Urinary bladder (tissue), 4 donors: ENCODE measurements around the gene CRY2. TPM values are rescaled to one million over a fixed set of nuclear protein-coding genes. Genes with fewer than 3 reads are reported as not detected.

Source experiments
- DNase-seq: peaks from one replicate; pipeline ENCODE4 v3.0.0-alpha.2; 2015; ENCODE audit errors: extremely low spot score
- H3K27ac ChIP-seq: one replicate; pipeline ENCODE4 v1.5.1; 2013; ENCODE audit warnings: low read depth, mild to moderate bottlenecking, moderate library complexity
- H3K36me3 ChIP-seq: one replicate; pipeline ENCODE4 v1.6.1; 2013; ENCODE audit warnings: mild to moderate bottlenecking, moderate library complexity; ENCODE audit not compliant: insufficient read depth
- H3K4me1 ChIP-seq: one replicate; pipeline ENCODE4 v1.6.1; 2013; ENCODE audit warnings: mild to moderate bottlenecking, moderate library complexity; ENCODE audit not compliant: insufficient read depth
- H3K4me3 ChIP-seq: one replicate; pipeline ENCODE4 v1.5.1; 2013; ENCODE audit warnings: low read depth, low read length
- WGBS: extraction: QIAGEN DNeasy Blood & Tissue Kit; methylation state at CpG from one replicate; pipeline ENCODE4 v1.1.7; 2013; 5-methylcytosine and 5-hydroxymethylcytosine counted together
- polyA plus RNA-seq: library from polyadenylated mRNA; stranded (reverse); fragments of 200-250 nt; gene quantifications from one replicate; pipeline ENCODE4 v1.2.3, GENCODE V29; 2013
- total RNA-seq: library from RNA; depleted of rRNA; stranded (reverse); fragments of >200 nt; gene quantifications from one replicate; pipeline ENCODE4 v1.2.3, GENCODE V29; 2014
- donor health status: healthy with polysubstance abuse.
- donor health status: healthy.

Gene CRY2
- total and polyA plus RNA-seq, 2 donors, result 31.0 to 32.4 TPM

DNA sequence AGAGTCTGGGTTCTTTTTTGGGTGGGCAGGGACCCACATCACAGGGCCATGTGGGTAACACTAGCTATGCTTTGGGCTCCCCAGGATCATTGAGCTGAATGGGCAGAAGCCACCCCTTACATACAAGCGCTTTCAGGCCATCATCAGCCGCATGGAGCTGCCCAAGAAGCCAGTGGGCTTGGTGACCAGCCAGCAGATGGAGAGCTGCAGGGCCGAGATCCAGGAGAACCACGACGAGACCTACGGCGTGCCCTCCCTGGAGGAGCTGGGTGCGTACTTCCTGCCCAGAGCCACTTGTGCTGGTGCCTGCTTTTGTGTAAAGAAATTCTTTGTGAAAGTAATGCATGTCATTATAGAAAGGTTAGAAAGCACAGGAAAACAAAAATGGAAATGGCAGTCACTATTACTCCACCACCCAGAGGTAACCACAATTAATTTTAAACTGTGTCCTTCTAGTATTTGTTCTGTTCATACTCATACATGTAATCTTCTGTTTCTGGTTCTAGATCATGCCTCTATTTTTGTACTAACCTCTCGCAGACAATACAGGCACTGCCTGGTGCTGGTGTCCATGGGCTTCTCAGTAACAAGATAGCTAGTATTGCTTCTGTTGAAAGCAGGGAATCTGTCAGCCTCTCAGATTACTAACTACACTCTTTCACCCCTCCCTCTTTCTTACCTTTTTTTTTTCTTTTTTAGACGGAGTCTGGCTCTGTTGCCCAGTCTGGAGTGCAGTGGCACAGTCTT lies 13.7 kb downstream of the CRY2 start:
- Histone ChIP-seq H3K4me1 (no peaks in the 10 kb centered on the region), H3K27ac (no peak overlapping the region), H3K4me3 (no peak overlapping the region), H3K36me3 (peaks cover 5% of the 10 kb centered on the region)
- WGBS, result 69% methylated on average over 10 of the region's 10 CpGs
- no peak for DNase-seq

DNA sequence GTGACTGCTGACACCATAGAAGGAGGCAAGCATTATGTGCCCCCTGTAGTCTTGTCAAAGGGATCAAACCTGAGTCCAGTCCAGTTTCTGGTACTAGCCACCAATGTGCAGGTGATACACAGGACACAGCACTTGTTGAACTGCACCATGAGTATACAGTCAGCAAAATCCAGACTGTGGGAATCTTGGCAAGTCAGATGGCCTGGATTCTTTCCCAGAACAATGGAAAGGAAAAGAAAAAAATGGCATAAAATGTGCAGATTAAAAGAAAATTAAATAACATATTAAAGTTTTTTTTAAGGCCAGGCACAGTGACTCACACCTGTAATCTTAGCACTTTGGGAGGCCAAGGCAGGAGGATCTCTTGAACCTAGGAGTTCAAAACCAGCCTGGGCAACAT lies 16.8 kb downstream of the CRY2 start:
- no peak for DNase-seq
- no peaks in the 10 kb centered on the region for H3K4me1 ChIP-seq
- H3K4me3 ChIP-seq, result no peak overlapping the region
- H3K27ac ChIP-seq, result no peak overlapping the region
- H3K36me3 ChIP-seq, result peaks cover 8% of the 10 kb centered on the region

DNA sequence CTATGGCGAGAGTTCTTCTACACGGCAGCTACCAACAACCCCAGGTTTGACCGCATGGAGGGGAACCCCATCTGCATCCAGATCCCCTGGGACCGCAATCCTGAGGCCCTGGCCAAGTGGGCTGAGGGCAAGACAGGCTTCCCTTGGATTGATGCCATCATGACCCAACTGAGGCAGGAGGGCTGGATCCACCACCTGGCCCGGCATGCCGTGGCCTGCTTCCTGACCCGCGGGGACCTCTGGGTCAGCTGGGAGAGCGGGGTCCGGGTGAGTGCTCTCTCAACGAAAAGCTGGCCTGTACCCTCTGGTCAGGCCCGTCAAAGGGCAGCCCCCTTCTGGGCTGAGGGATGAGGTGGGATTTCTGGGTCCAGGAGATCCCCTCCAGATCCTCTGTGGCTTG lies 22.3 kb downstream of the CRY2 start:
- Histone ChIP-seq H3K4me1 (no peaks in the 10 kb centered on the region), H3K4me3 (no peak overlapping the region), H3K27ac (no peak overlapping the region), H3K36me3 (peaks cover 22% of the 10 kb centered on the region)
- no peak for DNase-seq
- 91% methylated on average over 12 of the region's 12 CpGs for WGBS

GRCh38 chr11:45870706-45871105 lies 23.4 kb downstream of the CRY2 start:
- H3K4me1 ChIP-seq, result no peaks in the 10 kb centered on the region
- no peak overlapping the region for H3K4me3 ChIP-seq
- peaks cover 27% of the 10 kb centered on the region for H3K36me3 ChIP-seq
- no peak overlapping the region for H3K27ac ChIP-seq
- DNase-seq, result no peak
- 89% methylated on average over 4 of the region's 4 CpGs for WGBS

DNA sequence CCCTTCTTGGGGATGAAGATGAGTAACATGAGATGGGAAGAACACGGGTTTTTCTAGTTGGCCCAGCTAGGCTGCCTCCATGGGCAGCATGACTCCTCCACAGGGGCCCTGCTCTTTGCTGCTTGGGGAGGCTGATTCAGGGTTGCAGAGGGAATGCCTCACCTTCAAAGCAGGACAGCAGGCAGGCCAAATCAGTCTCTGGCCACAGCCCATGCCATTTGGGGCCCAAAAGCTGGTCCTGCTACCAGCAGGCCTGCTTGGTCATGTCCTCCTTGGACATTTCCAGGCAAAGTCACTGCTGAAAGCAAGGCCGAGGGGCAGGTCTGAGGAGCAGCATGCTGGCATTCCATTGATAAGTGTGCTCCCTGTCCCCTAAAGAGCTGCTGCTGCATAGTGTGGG lies 24.4 kb downstream of the CRY2 start:
- no peak overlapping the region for H3K4me3 ChIP-seq
- peaks cover 27% of the 10 kb centered on the region for H3K36me3 ChIP-seq
- 97% methylated on average over 2 of the region's 2 CpGs for WGBS
- no peak for DNase-seq
- no peaks in the 10 kb centered on the region for H3K4me1 ChIP-seq
- no peak overlapping the region for H3K27ac ChIP-seq

DNA sequence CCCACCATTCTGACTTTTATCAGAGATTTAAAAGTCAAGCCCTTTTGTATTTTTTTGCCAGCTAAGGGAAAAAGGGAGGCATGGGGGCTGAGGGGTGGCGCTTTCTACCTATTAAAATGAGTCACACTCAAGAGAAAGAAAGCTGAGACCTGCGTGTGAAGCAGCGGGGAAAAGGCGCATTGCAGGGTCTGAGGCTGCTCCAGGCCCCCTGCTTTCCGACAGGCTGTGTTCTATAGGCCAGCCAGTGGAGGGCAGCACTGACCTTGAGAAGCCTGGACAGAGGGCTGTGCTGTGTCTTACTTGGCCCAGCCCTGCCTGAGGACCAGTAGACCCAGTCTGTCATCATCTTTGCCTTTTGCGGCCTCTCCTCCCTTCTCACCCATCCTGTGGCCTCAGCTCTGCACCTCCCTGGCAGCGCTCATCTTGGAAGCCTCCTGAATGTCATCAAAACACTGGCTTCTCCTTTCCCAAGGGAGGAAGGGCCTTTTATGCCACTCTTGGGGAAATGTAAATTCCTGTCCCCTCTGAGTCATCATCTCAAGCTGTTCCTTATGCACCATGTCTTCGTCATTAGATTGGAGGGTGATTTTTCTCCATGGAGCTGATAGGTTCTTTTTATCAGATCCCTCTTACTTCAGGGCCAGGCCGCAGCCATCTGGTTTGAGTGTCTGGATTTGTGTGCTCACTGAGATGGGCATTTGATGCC lies 25.5 kb downstream of the CRY2 start:
- Histone ChIP-seq H3K4me3 (no peak overlapping the region), H3K4me1 (no peaks in the 10 kb centered on the region), H3K36me3 (peaks cover 27% of the 10 kb centered on the region), H3K27ac (no peak overlapping the region)
- WGBS, result 64% methylated on average over 9 of the region's 9 CpGs
- DNase-seq, result no peak

- no peak overlapping the region for H3K4me3 ChIP-seq
- no peak for DNase-seq
- peaks cover 15% of the 10 kb centered on the region for H3K36me3 ChIP-seq
- WGBS, result 66% methylated on average over 6 of the region's 6 CpGs
- no peaks in the 10 kb centered on the region for H3K4me1 ChIP-seq
- H3K27ac ChIP-seq, result no peak overlapping the region
Observed at GRCh38 chr11:45876401-45876800, 29.1 kb downstream of the CRY2 start.

DNA sequence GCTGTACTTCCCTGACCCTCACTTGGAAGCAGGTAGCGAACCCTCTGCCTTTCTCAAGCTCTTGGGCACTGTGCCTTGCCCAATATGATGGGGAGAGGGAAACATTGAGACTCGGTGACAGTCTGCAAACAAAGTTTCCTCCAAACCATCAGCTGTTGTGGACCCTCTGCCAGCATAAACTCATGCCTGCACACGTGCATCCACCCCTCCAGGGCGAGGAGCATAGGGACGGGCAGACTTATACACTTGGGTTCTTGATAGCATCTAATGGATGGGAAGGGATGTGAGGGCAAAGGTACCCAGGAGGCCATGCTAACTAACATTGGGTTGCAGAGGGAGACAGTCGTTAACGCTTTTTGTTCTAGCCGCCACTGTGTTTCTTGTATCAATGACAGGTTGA lies 29.9 kb downstream of the CRY2 start:
- Histone ChIP-seq H3K4me3 (no peak overlapping the region), H3K36me3 (peaks cover 7% of the 10 kb centered on the region), H3K4me1 (no peaks in the 10 kb centered on the region), H3K27ac (no peak overlapping the region)
- DNase-seq, result no peak
- WGBS, result 86% methylated on average over 8 of the region's 8 CpGs

- DNase-seq, result no peak
- WGBS, result 88% methylated on average over 3 of the region's 3 CpGs
- Histone ChIP-seq H3K36me3 (peaks cover 7% of the 10 kb centered on the region), H3K4me3 (no peak overlapping the region), H3K4me1 (no peaks in the 10 kb centered on the region), H3K27ac (no peak overlapping the region)
Observed at GRCh38 chr11:45877845-45878244, 30.6 kb downstream of the CRY2 start.

DNA sequence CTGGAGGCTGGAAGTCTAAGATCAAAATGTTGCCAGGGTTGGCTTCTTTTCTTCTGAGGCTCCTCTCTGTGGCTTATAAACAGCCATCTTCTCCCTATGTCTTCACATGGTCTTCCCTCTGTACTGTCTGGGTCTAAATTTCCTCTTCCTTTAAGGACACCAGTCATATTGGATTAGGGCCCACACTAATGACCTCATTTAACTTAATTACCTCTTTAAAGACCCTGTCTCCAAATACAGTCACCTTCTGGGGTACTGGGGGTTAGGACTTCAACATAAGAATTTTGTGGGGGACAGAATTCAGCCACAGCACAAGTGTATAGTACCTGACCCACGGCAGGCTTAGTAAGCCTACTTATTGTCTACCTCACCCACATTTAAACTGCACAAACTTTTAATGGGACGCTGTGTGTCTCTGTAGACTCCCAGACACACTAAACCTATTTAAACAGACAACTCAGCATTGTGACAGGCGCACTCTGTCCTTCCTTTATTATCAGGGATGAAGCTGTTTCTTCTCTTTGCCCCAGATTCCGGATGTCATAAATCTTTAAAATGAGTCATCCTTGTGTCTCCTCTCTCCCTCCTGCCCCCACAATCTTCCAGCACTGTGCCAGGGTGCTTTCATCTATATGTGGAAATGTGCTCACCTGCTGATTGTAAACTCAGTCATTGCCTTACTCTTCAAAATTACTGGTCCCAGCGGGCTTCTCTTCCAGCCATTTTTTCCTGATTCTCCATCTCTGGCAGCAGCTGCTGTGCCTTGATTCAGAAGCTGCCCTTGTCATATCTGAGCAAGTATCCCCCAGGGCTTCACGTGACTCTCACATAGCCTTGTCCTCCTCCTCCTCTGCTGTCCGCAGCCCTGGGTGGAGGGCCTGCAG lies 32.8 kb downstream of the CRY2 start:
- Histone ChIP-seq H3K27ac (no peak overlapping the region), H3K4me3 (no peak overlapping the region), H3K36me3 (peaks cover 7% of the 10 kb centered on the region), H3K4me1 (no peaks in the 10 kb centered on the region)
- 69% methylated on average over 7 of the region's 7 CpGs for WGBS
- DNase-seq, result no peak

- Histone ChIP-seq H3K4me3 (no peak overlapping the region), H3K4me1 (no peaks in the 10 kb centered on the region), H3K36me3 (peaks cover 2% of the 10 kb centered on the region), H3K27ac (no peak overlapping the region)
- 78% methylated on average over 15 of the region's 15 CpGs for WGBS
- no peak for DNase-seq
Observed at GRCh38 chr11:45880772-45881570, 33.7 kb downstream of the CRY2 start.

- no peak overlapping the region for H3K27ac ChIP-seq
- H3K36me3 ChIP-seq, result peaks cover 2% of the 10 kb centered on the region
- H3K4me3 ChIP-seq, result no peak overlapping the region
- DNase-seq, result no peak
- WGBS, result 82% methylated on average over 6 of the region's 6 CpGs
- no peaks in the 10 kb centered on the region for H3K4me1 ChIP-seq
Observed at GRCh38 chr11:45881708-45882368, 34.6 kb downstream of the CRY2 start.
